Activated B cell treated with CpG ODN at 0.5 μM for 24 hours (primary cell): Measurements from ENCODE around the gene SLC16A13. TPM values are rescaled to one million over a fixed set of nuclear protein-coding genes. Genes with fewer than 3 reads are reported as not detected.

Experiments
- ATAC-seq: fragments of 200-7000 bp; cut with Tn5 transposase; one replicate; pipeline ENCODE4 v1.10.0; 2021; ENCODE audit warnings: low read depth, mild to moderate bottlenecking, moderate library complexity
- CTCF ChIA-PET: fragments of 350-600 bp; sonication (Branson Sonifier 250); formaldehyde crosslinking; loops from one replicate; lab custom pipeline; 2021; ENCODE audit warnings: antibody characterized with exemption; lab: Charles Lee
- POLR2A ChIA-PET: fragments of 350-600 bp; sonication (Branson Sonifier 250); formaldehyde crosslinking; loops from one replicate; lab custom pipeline; 2021; ENCODE audit warnings: antibody characterized with exemption; lab: Charles Lee
- DNase-seq: peaks from one replicate; pipeline ENCODE4 v3.0.0; 2022
- H3K27ac Mint-ChIP-seq: one replicate; pipeline ENCODE4 v1.8.0; 2020; ENCODE audit warnings: mixed read lengths
- H3K27me3 Mint-ChIP-seq: one replicate; pipeline ENCODE4 v1.8.0; 2021; ENCODE audit warnings: mixed read lengths
- H3K36me3 Mint-ChIP-seq: one replicate; pipeline ENCODE4 v1.8.0; 2021; ENCODE audit warnings: low read depth, mixed read lengths
- H3K4me1 Mint-ChIP-seq: one replicate; pipeline ENCODE4 v1.8.0; 2021; ENCODE audit warnings: mixed read lengths
- H3K4me3 Mint-ChIP-seq: one replicate; pipeline ENCODE4 v1.8.0; 2020; ENCODE audit warnings: mild to moderate bottlenecking, mixed read lengths
- H3K9me3 Mint-ChIP-seq: one replicate; pipeline ENCODE4 v1.8.0; 2020; ENCODE audit warnings: mixed read lengths
- intact Hi-C: fragments of 100-400 bp; cut with micrococcal nuclease; formaldehyde crosslinking; loops from one replicate; pipeline ENCODE4 v1.15.1; 2024
- total RNA-seq: library from RNA; stranded (reverse); gene quantifications from 2 replicates; pipeline ENCODE4 v1.2.3, GENCODE V29; 2022
- TF ChIP-seq, protein P1 (sequence below): fragments of 200-600 bp; IDR thresholded peaks from one replicate; pipeline ENCODE4 v1.8.0; 2022; ENCODE audit warnings: antibody characterized with exemption, mild to moderate bottlenecking

The SLC16A13 gene
- total RNA-seq, 1 donor from 2014 or later: 11.8 TPM

DNA sequence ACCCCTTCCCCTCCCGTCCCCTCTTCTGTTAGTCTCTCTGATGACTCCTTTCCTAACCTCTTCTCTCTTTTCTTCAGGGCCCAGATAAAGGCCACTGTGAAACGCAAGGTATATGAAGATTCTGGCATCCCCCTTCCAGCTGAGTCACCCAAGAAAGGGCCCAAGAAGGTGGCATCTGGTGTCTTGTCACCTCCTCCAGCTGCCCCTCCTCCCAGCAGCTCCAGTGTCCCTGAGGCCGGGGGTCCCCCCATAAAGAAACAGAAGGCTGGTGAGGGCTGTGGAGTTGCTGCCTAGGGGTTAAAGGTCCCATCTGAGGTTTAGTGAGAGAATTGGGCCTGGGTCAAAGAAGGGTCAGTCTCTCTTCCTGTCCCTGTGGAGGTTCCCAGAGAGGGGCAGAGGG, 19.4 kb upstream of the SLC16A13 start:
- H3K4me3 Mint-ChIP-seq: peak overlapping the region; percentile 95
- no peak overlapping the region for H3K27ac Mint-ChIP-seq
- no peaks in the 10 kb centered on the region for H3K27me3 Mint-ChIP-seq
- intact Hi-C loops: loop anchor here (10.0 kb wide), 1 partner anchor 1368 kb away; the partner anchor contains the start of gene RPL26
- ATAC-seq (no peak), DNase-seq (no peak)
- TF ChIP-seq, protein P1, sequence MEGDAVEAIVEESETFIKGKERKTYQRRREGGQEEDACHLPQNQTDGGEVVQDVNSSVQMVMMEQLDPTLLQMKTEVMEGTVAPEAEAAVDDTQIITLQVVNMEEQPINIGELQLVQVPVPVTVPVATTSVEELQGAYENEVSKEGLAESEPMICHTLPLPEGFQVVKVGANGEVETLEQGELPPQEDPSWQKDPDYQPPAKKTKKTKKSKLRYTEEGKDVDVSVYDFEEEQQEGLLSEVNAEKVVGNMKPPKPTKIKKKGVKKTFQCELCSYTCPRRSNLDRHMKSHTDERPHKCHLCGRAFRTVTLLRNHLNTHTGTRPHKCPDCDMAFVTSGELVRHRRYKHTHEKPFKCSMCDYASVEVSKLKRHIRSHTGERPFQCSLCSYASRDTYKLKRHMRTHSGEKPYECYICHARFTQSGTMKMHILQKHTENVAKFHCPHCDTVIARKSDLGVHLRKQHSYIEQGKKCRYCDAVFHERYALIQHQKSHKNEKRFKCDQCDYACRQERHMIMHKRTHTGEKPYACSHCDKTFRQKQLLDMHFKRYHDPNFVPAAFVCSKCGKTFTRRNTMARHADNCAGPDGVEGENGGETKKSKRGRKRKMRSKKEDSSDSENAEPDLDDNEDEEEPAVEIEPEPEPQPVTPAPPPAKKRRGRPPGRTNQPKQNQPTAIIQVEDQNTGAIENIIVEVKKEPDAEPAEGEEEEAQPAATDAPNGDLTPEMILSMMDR: no peak
- H3K36me3 Mint-ChIP-seq: peaks cover 47% of the 10 kb centered on the region
- POLR2A ChIA-PET: interaction anchor here (1.7 to 2.9 kb wide), 2 partner anchors 19 to 21 kb away, joined by 5 to 28 read pairs; partner anchors contain the start of gene SLC16A13
- H3K4me1 Mint-ChIP-seq: peaks cover 46% of the 10 kb centered on the region
- H3K9me3 Mint-ChIP-seq: no peaks in the 10 kb centered on the region
- CTCF ChIA-PET: interaction anchor here (1.0 to 2.4 kb wide), 5 partner anchors 12 to 105 kb away, joined by 3 to 10 read pairs (median 4); partner anchors contain the start of gene SLC16A13

DNA sequence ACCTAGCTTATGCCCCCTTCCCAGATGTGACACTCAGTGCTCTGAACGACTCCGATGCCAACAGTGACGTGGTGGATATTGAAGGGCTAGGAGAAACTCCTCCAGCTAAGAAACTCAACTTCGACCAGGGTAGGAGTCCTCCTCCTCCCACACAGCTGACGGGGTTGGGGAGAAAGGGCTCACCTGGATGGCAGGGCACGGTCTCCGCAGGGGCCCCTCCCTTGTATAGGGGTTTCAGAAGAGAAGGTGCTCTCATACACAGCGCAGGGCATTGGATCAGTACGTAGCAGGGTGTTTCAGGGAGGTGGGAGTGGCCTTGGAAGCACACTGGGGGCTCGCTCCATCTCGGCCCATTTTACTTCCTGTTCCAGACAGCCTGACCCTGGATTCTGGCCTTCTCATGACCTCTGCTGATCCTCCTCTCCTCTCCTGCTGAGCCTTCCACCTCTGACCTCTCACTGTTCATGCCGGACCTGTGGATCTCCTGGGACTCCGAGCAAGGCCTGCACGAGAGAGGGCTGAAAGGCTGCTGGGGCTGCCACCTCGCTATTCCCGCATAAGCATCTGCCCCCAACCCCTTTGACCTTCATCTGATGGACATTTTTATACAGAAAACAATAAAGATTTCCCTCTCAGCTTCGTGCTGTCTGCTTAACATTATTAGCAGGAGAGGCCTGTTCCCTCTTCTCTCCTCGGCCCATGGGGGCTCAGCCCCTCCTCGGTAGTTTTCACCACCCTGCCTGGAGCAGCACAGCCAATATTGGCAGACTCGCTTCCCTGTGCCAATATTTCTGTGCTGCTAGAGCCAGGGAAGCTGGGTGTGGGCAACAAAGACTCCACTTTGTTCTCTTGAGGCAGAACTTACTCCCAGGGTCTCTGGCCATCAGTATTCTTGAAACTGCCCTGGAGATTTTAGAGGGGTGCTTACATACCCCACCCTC, 18.7 kb upstream of the SLC16A13 start:
- Mint-ChIP-seq H3K4me1 (peaks cover 44% of the 10 kb centered on the region), H3K27ac (peak overlapping the region; percentile 30), H3K36me3 (peaks cover 43% of the 10 kb centered on the region), H3K4me3 (no peak overlapping the region), H3K27me3 (no peaks in the 10 kb centered on the region), H3K9me3 (no peaks in the 10 kb centered on the region)
- ATAC-seq (no peak), DNase-seq (no peak)
- TF ChIP-seq, protein P1: no peak
- intact Hi-C loops: loop anchor here (10.0 kb wide), 1 partner anchor 1368 kb away; the partner anchor contains the start of gene RPL26
- ChIA-PET POLR2A (interaction anchor here (2.9 kb wide), 1 partner anchor 18 kb away, joined by 28 read pairs; the partner anchor contains the start of gene SLC16A13), CTCF (interaction anchor here (1.0 to 2.4 kb wide), 6 partner anchors 10 to 106 kb away, joined by 3 to 10 read pairs (median 4); partner anchors contain the start of gene SLC16A13)

DNA sequence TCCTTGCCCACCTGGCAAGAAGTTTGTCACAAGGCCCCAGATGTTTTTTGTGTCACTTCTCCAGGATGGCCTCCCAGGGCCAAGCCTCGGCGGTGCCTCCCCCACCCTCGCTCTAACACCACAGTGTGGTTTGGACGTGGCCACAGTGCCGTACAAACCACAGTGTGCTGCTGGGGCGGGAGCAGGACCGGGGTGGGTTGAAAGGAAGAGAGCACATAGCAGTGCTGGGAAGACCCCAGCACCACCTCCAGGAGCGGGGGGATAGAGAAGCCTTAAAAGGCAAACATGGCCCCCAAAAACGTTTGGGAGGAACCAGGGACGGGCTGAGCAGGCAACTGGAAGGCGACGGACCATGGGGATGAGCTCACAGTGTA, 18.0 kb upstream of the SLC16A13 start:
- DNase-seq (no peak), ATAC-seq (no peak)
- TF ChIP-seq, protein P1: no peak
- ChIA-PET CTCF (interaction anchor here (1.5 kb wide), 1 partner anchor 10 kb away, joined by 3 read pairs; no protein-coding TSS in a partner anchor), POLR2A (interaction anchor here (0.5 kb wide), 1 partner anchor 328 kb away, joined by 4 read pairs; no protein-coding TSS in a partner anchor)
- peak overlapping the region; percentile 35 for H3K27ac Mint-ChIP-seq
- peaks cover 48% of the 10 kb centered on the region for H3K4me1 Mint-ChIP-seq
- no peaks in the 10 kb centered on the region for H3K9me3 Mint-ChIP-seq
- H3K4me3 Mint-ChIP-seq: no peak overlapping the region
- H3K27me3 Mint-ChIP-seq: no peaks in the 10 kb centered on the region
- peaks cover 39% of the 10 kb centered on the region for H3K36me3 Mint-ChIP-seq
- intact Hi-C loops: loop anchor here (10.0 kb wide), 1 partner anchor 1367 kb away; the partner anchor contains the start of gene RPL26

DNA sequence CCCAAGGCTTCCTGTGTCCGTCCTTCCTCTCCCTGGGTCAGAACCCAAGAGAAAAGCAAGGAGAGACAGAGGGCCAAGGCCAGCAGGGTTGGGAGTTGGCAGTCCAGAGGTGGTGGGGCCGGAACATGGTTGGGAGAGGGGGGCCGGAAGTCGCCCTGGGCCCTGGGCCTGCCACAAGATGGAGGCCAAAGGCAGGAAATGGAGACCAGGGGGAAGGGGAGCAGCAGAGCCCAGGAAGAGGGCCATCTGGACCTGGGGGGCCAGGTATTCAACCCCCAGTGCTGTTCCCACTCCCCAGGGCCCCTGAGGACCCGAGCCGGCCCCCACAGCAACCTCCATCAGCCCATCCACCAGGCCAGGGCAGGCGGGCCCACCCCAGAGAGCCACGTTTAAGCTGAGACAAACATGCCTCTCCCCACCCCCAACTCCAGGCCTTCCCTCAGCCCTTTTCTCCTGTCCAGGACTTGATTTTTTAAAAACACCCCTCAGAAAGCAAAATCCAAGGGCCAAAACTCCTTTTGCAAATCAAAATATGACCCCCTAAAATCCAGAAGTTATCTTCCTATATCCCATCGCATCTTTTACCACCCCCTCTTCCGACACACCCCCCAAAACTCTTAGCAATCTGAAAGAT, 17.4 kb upstream of the SLC16A13 start:
- H3K4me3 Mint-ChIP-seq: no peak overlapping the region
- ATAC-seq (no peak), DNase-seq (no peak)
- no peaks in the 10 kb centered on the region for H3K9me3 Mint-ChIP-seq
- H3K36me3 Mint-ChIP-seq: peaks cover 36% of the 10 kb centered on the region
- ChIA-PET CTCF (interaction anchor here (1.4 to 1.5 kb wide), 2 partner anchors 11 to 104 kb away, joined by 3 read pairs; no protein-coding TSS in a partner anchor), POLR2A (interaction anchor here (0.5 to 7.4 kb wide), 4 partner anchors 9 to 327 kb away, joined by 3 to 112 read pairs (median 9); partner anchors contain the start of gene SLC16A13)
- TF ChIP-seq, protein P1: no peak
- H3K4me1 Mint-ChIP-seq: peaks cover 49% of the 10 kb centered on the region
- intact Hi-C loops: loop anchor here (10.0 kb wide), 1 partner anchor 1366 kb away; the partner anchor contains the start of gene RPL26
- H3K27ac Mint-ChIP-seq: no peak overlapping the region
- H3K27me3 Mint-ChIP-seq: no peaks in the 10 kb centered on the region
